Measurements from ENCODE around the gene SEPTIN6. TPM values are rescaled to one million over a fixed set of nuclear protein-coding genes. Genes with fewer than 3 reads are reported as not detected.

Gene SEPTIN6
- 16.7 and 20.6 TPM in 2 replicates for total RNA-seq

DNA sequence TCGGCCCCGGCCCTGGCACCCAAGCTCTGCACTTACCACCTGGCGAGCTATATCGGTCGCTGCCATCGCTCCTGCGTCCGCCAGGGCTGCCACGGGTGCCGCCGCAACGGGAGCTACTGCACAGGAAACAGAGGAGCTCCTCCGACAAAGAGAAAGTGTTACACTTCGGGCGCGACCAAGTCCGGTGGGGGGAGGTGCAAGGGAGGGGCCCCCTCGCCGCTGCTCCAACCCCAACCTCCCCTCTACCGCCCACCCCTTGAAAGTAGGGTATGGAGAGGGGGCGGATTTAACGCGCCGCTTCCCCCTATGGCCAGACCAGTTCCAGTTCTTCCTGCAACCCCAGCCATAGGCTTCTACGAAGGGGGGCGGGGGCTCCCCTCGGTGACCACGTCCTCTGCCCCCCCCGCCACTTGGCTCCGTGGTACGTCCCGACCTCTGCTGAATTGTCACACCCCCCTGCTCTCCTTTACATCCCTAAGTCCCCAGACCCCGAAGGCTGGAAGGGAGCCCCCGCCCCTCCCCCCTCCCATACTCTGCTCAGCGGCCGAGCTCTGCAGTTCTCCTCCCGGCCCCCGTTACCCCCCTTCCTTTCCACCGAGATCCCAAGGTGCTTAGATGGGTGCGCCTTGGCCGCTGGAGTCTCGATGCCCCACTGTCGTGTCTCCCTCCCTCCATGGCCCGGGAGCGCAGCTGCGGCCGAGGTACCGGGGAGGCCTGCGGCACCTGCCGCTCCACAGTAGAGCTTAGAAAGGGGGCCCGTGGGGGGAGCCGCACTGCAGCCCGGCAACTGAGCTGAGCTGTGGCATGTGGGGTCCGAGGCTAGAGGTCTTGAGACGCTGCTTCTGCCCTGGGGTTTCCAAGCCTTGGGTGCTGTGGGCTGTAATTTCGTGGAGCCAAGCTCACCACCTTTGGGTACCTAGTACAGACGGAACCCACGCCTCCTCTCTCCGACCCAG, at the start of gene SEPTIN6:
Gene SEPTIN6, minus strand, starts transcription at position 129 of the 956 bp plus-strand sequence. Its CDS starts 63 bp downstream, at position 66.

Other genes with a start within 250 kb of the SEPTIN6 start
- gene SLC25A5, start 224.7 kb downstream of the SEPTIN6 start, total RNA-seq: 407 and 514 TPM in 2 replicates
- gene STEEP1, start 127.8 kb downstream of the SEPTIN6 start, total RNA-seq: 20.2 and 23.7 TPM in 2 replicates
- gene UBE2A, start 118.6 kb downstream of the SEPTIN6 start, total RNA-seq: 36.3 and 40.1 TPM in 2 replicates
- gene NKRF, start 86.7 kb downstream of the SEPTIN6 start, total RNA-seq: 2.0 and 4.4 TPM in 2 replicates
- not detected in 2 replicates for gene SOWAHD, start 65.4 kb upstream of the SEPTIN6 start, total RNA-seq
- gene RPL39, start 98.5 kb upstream of the SEPTIN6 start, total RNA-seq: 5,842 and 7,254 TPM in 2 replicates
- 0.86 and 1.6 TPM in 2 replicates for gene UPF3B, start 159.8 kb upstream of the SEPTIN6 start, total RNA-seq
- gene RNF113A, start 178.6 kb upstream of the SEPTIN6 start, total RNA-seq: 11.8 and 16.0 TPM in 2 replicates
- 57.7 and 63.8 TPM in 2 replicates for gene NDUFA1, start 178.7 kb upstream of the SEPTIN6 start, total RNA-seq
- not detected in 2 replicates for gene AKAP14, start 202.7 kb upstream of the SEPTIN6 start, total RNA-seq

Measured in myometrial cell (primary cell).